ENCODE data around the gene SULF2.
A peak's percentile ranks its signal among the peaks of the same experiment; 100 is the strongest.

SULF2 gene

GRCh38 chr20:47782920-47783552 lies 2.2 kb downstream of the SULF2 start:
- DNase-seq: no peak

- no peak for DNase-seq
These were observed 3.2 kb downstream of the SULF2 start for GRCh38 chr20:47782076-47782475.

GRCh38 chr20:47781632-47782031 lies 3.6 kb downstream of the SULF2 start:
- DNase-seq: no peak

GRCh38 chr20:47780720-47781389 lies 4.4 kb downstream of the SULF2 start:
- DNase-seq: no peak

GRCh38 chr20:47778398-47779354 lies 6.6 kb downstream of the SULF2 start:
- DNase-seq: no peak

GRCh38 chr20:47777220-47777619 lies 8.1 kb downstream of the SULF2 start:
- no peak for DNase-seq

GRCh38 chr20:47776639-47777038 lies 8.6 kb downstream of the SULF2 start:
- no peak for DNase-seq

- DNase-seq: no peak
These were observed 9.4 kb downstream of the SULF2 start for GRCh38 chr20:47775841-47776240.

- no peak for DNase-seq
These were observed 10.2 kb downstream of the SULF2 start for GRCh38 chr20:47775039-47775438.

GRCh38 chr20:47774131-47774777 lies 11.0 kb downstream of the SULF2 start:
- DNase-seq: no peak

GRCh38 chr20:47773371-47773786 lies 11.9 kb downstream of the SULF2 start:
- DNase-seq: no peak

GRCh38 chr20:47770935-47771334 lies 14.3 kb downstream of the SULF2 start:
- DNase-seq: no peak

GRCh38 chr20:47768016-47768824 lies 17.1 kb downstream of the SULF2 start:
- peak; percentile 7 to 22 for DNase-seq

- DNase-seq: no peak
These were observed 19.3 kb downstream of the SULF2 start for GRCh38 chr20:47765691-47766594.

- no peak for DNase-seq
These were observed 20.0 kb downstream of the SULF2 start for GRCh38 chr20:47765271-47765670.

- DNase-seq: no peak
These were observed 21.0 kb downstream of the SULF2 start for GRCh38 chr20:47764154-47764733.

- DNase-seq: no peak
These were observed 22.5 kb downstream of the SULF2 start for GRCh38 chr20:47762699-47763268.

- DNase-seq: no peak
These were observed 23.7 kb downstream of the SULF2 start for GRCh38 chr20:47761482-47762047.

GRCh38 chr20:47760686-47761481 lies 24.4 kb downstream of the SULF2 start:
- DNase-seq: no peak

Data from CD4-positive, alpha-beta T cell treated with Interleukin-4 for 1 hour (primary cell).